HepG2 (cell line): ENCODE data around the gene ACOT9. TPM values are rescaled to one million over a fixed set of nuclear protein-coding genes. Genes with fewer than 3 reads are reported as not detected.

Experiments
- polyA plus RNA-seq, 8 experiments: library from polyadenylated mRNA; depleted of rRNA in 3 of 8; stranded (reverse) in 7 of 8; unstranded in 1 of 8; fragments of >200 nt; fragmentation: Illumina TruSeq in 4 of 8; extraction: Trizol in 4 of 8; gene quantifications; 2 replicates each; pipeline versions ENCODE4 v1.2.1 to v1.2.3, GENCODE V29; 2011 to 2016; ENCODE audit warnings: low read depth in 4 of 8, missing spikeins in 1 of 8, mixed read lengths in 1 of 8; ENCODE audit not compliant: insufficient read depth in 1 of 8
- small RNA-seq, 3 experiments: library from RNA; depleted of rRNA; stranded (forward); fragments of <200 nt; gene quantifications; one replicate each; pipeline ENCODE3, GENCODE V24; 2012; ENCODE audit warnings: low read depth in 2 of 3, low replicate concordance in 1 of 3; ENCODE audit not compliant: insufficient read length in 3 of 3, insufficient read depth in 2 of 3
- total RNA-seq, 5 experiments: library from RNA; depleted of rRNA; stranded (reverse); fragments of >200 nt; fragmentation: Illumina TruSeq; extraction: Trizol; gene quantifications; 2 replicates each; pipeline ENCODE4 v1.2.3, GENCODE V29; 2016; ENCODE audit warnings: low read depth in 1 of 5

Gene ACOT9
- total and polyA plus RNA-seq, 2 of the 13 experiments (the other 11 are each of a cell fraction or from before 2014, with no cell fraction given): 33.3 to 36.9 TPM

Small RNA genes within 50 kb of the gene (small RNA-seq; reads per million reads assigned to genes)
- 0 reads per million in 3 experiments for gene RF00019

Other genes starting within 250 kb of the ACOT9 start
- gene PRDX4, start 75.8 kb downstream of the ACOT9 start, total RNA-seq (2016; rRNA removed; fragmentation: Illumina TruSeq; extraction: Trizol): 126 and 252 TPM in 2 replicates
- 168 and 217 TPM in 2 replicates for gene PRDX4, start 75.8 kb downstream of the ACOT9 start, polyA plus RNA-seq (2011; rRNA removed)
- gene SAT1, start 39.9 kb upstream of the ACOT9 start, total RNA-seq (2016; rRNA removed; fragmentation: Illumina TruSeq; extraction: Trizol): 216 and 237 TPM in 2 replicates
- gene SAT1, start 39.9 kb upstream of the ACOT9 start, polyA plus RNA-seq (2011; rRNA removed): 1,213 and 1,243 TPM in 2 replicates
- 22.1 and 27.8 TPM in 2 replicates for gene APOO, start 164.7 kb upstream of the ACOT9 start, total RNA-seq (2016; rRNA removed; fragmentation: Illumina TruSeq; extraction: Trizol)
- gene APOO, start 164.7 kb upstream of the ACOT9 start, polyA plus RNA-seq (2011; rRNA removed): 9.7 and 9.9 TPM in 2 replicates
- gene CXorf58, start 164.7 kb upstream of the ACOT9 start, total RNA-seq (2016; rRNA removed; fragmentation: Illumina TruSeq; extraction: Trizol): not detected in 2 replicates
- gene CXorf58, start 164.7 kb upstream of the ACOT9 start, polyA plus RNA-seq (2011; rRNA removed): not detected in 2 replicates